ENCODE data around the gene NREP.

DNA sequence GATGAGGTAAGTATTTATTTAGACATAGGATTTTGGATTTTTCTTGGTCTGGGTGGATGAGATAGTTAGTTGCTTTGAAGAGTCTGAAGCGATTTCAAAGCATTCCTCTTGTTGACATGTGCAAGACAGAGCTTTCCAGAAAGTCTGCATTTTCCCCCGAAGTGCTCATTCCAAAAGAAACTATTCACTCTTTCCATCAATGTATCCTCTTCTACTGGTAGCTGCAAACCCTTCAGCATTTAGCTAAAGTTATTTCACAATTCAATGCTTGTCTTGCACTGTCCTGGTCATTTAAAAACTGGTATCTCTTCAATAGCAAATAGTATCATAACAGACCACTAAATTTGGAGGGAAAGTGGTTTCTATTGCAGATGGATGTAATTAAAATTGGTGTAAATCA lies 13.0 kb downstream of the NREP start:
- TF ChIP-seq, protein P1, sequence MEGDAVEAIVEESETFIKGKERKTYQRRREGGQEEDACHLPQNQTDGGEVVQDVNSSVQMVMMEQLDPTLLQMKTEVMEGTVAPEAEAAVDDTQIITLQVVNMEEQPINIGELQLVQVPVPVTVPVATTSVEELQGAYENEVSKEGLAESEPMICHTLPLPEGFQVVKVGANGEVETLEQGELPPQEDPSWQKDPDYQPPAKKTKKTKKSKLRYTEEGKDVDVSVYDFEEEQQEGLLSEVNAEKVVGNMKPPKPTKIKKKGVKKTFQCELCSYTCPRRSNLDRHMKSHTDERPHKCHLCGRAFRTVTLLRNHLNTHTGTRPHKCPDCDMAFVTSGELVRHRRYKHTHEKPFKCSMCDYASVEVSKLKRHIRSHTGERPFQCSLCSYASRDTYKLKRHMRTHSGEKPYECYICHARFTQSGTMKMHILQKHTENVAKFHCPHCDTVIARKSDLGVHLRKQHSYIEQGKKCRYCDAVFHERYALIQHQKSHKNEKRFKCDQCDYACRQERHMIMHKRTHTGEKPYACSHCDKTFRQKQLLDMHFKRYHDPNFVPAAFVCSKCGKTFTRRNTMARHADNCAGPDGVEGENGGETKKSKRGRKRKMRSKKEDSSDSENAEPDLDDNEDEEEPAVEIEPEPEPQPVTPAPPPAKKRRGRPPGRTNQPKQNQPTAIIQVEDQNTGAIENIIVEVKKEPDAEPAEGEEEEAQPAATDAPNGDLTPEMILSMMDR (IDR thresholded peaks at IDR 0.05), result no peak
- TF ChIP-seq POLR2AphosphoS5 (IDR thresholded peaks at IDR 0.05), result no peak

All from breast epithelium (tissue), 3 donors.